Measurements from ENCODE around the gene CTSS. TPM values are rescaled to one million over a fixed set of nuclear protein-coding genes. Genes with fewer than 3 reads are reported as not detected.

CTSS gene
- total RNA-seq, 1 experiment from 2014 or later, result not detected

DNA sequence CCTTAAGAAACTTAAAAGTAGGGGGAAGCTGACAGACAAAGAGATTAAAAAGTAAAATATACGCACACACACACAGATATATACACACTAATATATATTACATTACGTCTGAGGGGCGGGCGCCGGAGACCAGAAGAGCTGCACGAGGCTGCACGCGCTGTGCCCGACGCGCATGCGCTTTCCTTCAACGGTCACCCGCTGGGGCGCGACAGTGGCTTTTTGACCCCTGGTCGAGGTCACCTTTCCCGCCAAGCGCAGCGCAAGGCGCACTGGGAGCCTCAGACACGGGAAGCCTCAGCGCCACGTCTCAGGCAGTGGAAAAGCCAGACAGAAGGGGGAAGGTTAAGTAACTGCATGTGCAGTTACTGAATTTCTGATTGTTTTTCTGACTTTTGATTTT lies 44.9 kb downstream of the CTSS start, which contains the start of gene HORMAD1:
Gene HORMAD1 (minus strand): TSS at position 193 of the 400 bp plus-strand sequence. CDS start 1,390 bp downstream, outside the sequence.
- Mint-ChIP-seq H3K27ac (no peak within 1 kb of the TSS), H3K4me1 (no peaks in the 10 kb centered on the region), H3K4me3 (no peak within 1 kb of the TSS), H3K27me3 (ENCODE audit: low read depth) (no peaks in the 10 kb centered on the region), H3K9me3 (peaks cover 0 to 6% of the 10 kb centered on the region in 2 experiments; a peak in 1 of 5 replicates), H3K36me3 (ENCODE audit: insufficient read depth in 1 of 3, low read depth in 3 of 3) (0 out of 7 replicates have a peak, but pooled peaks cover 0 to 1% (median 0%) of the 10 kb centered on the region in 3 experiments)
- Histone ChIP-seq H3K4me1 (ENCODE audit: insufficient read depth, low read length) (no peaks in the 10 kb centered on the region), H2AK5ac (ENCODE audit: insufficient read length, low read length) (no peak within 1 kb of the TSS), H3K27ac (ENCODE audit: insufficient read length, low read depth, low read length) (no peak within 1 kb of the TSS), H3K56ac (ENCODE audit: insufficient read length, low read depth, low read length) (no peak within 1 kb of the TSS), H2BK5ac (ENCODE audit: insufficient read length, low read length) (no peak within 1 kb of the TSS), H2BK15ac (ENCODE audit: low read depth, low read length) (no peak within 1 kb of the TSS), H4K8ac (replicated peaks; ENCODE audit: insufficient read length, low read depth, low read length) (no peak within 1 kb of the TSS), H3K9me3 (ENCODE audit: control insufficient read depth, low read depth, low read length) (no peaks in the 10 kb centered on the region), H3K23me2 (ENCODE audit: insufficient read length, low read depth, low read length, poor library complexity, severe bottlenecking) (no peaks in the 10 kb centered on the region), H3K79me1 (ENCODE audit: insufficient read depth, low read depth, low read length, poor library complexity, severe bottlenecking) (no peaks in the 10 kb centered on the region), H3K9ac (ENCODE audit: extremely low read depth, insufficient read length, low read length) (no peak within 1 kb of the TSS), H4K20me1 (ENCODE audit: control insufficient read depth, insufficient read depth, insufficient read length) (no peaks in the 10 kb centered on the region), H2BK12ac (ENCODE audit: insufficient read length, low read depth, low read length) (no peak within 1 kb of the TSS), H3K4ac (ENCODE audit: low read depth, low read length) (no peak within 1 kb of the TSS), H3K14ac (ENCODE audit: insufficient read depth, low read length) (no peak within 1 kb of the TSS), H2BK20ac (ENCODE audit: low read depth, low read length, poor library complexity, severe bottlenecking) (no peak within 1 kb of the TSS), H3K79me2 (ENCODE audit: insufficient read depth, low read length) (no peaks in the 10 kb centered on the region), H2AFZ (ENCODE audit: low read length) (no peak within 1 kb of the TSS), H3T11ph (ENCODE audit: low read length) (no peak within 1 kb of the TSS), H4K5ac (ENCODE audit: insufficient read length, low read depth, low read length) (no peak within 1 kb of the TSS), H2BK120ac (ENCODE audit: low read depth, low read length, poor library complexity, severe bottlenecking) (no peak within 1 kb of the TSS), H3K27me3 (ENCODE audit: insufficient read depth, low read length) (no peaks in the 10 kb centered on the region), H4K91ac (ENCODE audit: insufficient read length, low read depth, low read length) (no peak within 1 kb of the TSS), H3K4me2 (ENCODE audit: insufficient read depth, insufficient read length, low read length) (no peak within 1 kb of the TSS), H3K18ac (ENCODE audit: insufficient read length, low read depth, low read length) (no peak within 1 kb of the TSS), H3K23ac (ENCODE audit: insufficient read length, low read depth, low read length) (no peak within 1 kb of the TSS)
- no peak for TF ChIP-seq CTCF (conservative IDR thresholded peaks at IDR 0.05)
- WGBS (ENCODE audit: extremely low coverage, insufficient read length, low lambda C conversion rate), result no CpG with 5 or more reads among the region's 24 CpGs
- DNase-seq, result no peak
